Upper lobe of left lung (tissue), 6 donors: ENCODE results near the gene NPHP4. TPM values are rescaled to one million over a fixed set of nuclear protein-coding genes. Genes with fewer than 3 reads are reported as not detected.

Experiments
- ATAC-seq, 2 donors: fragments of 200-7000 bp; cut with Tn5 transposase; one replicate each; pipeline ENCODE4 v1.9.1; 2022; ENCODE audit warnings: mild to moderate bottlenecking in 2 of 2, moderate library complexity in 2 of 2; ENCODE audit not compliant: low FRiP score in 2 of 2
- DNase-seq, 2 donors: peaks; one replicate each; pipeline ENCODE4 v3.0.0-alpha.2; 2019 to 2020
- H3K27ac ChIP-seq, 4 donors: fragments of 200-600 bp; sonication (generic); one replicate each; pipeline ENCODE4 v1.5.1; 2016 to 2019
- H3K27me3 ChIP-seq, 4 donors: fragments of 200-600 bp; sonication (generic); one replicate each; pipeline ENCODE4 v1.5.1; 2017 to 2019
- H3K36me3 ChIP-seq, 4 donors: fragments of 200-600 bp; sonication (generic); one replicate each; pipeline ENCODE4 v1.5.1; 2016 to 2019
- H3K4me1 ChIP-seq, 4 donors: fragments of 200-600 bp; sonication (generic); one replicate each; pipeline ENCODE4 v1.5.1; 2018 to 2019
- H3K4me3 ChIP-seq, 4 donors: fragments of 200-600 bp; sonication (generic); one replicate each; pipeline ENCODE4 v1.5.1; 2017 to 2019; ENCODE audit warnings: mild to moderate bottlenecking in 2 of 4, moderate library complexity in 1 of 4
- H3K9me3 ChIP-seq, 4 donors: fragments of 200-600 bp; sonication (generic); one replicate each; pipeline ENCODE4 v1.5.1; 2018 to 2019
- EP300 ChIP-seq, 4 donors: sonication (generic); formaldehyde crosslinking; IDR thresholded peaks; one replicate each; pipeline ENCODE4 v1.5.1; 2017; ENCODE audit warnings: antibody characterized with exemption in 4 of 4, control low read depth in 2 of 4
- POLR2A ChIP-seq, 4 donors: fragments of 450-650 bp; IDR thresholded peaks; one replicate each; pipeline ENCODE4 v1.5.1; 2016 to 2017; ENCODE audit warnings: antibody characterized with exemption in 4 of 4, mild to moderate bottlenecking in 2 of 4
- POLR2AphosphoS5 ChIP-seq, 2 donors: sonication (generic); formaldehyde crosslinking; IDR thresholded peaks; one replicate each; pipeline ENCODE4 v1.5.1; 2017; ENCODE audit warnings: antibody characterized with exemption in 2 of 2
- WGBS, 2 donors: methylation state at CpG; one replicate each; pipeline ENCODE4 v1.1.5; 2017 to 2018; 5-methylcytosine and 5-hydroxymethylcytosine counted together
- total RNA-seq, 6 donors: library from RNA; depleted of rRNA in 4 of 6; stranded (reverse); fragments of >200 nt in 4 of 6; gene quantifications; one replicate each; pipeline versions ENCODE4 v1.1.0 to v1.2.1, GENCODE V29; 2016 to 2021
- TF ChIP-seq, protein P1 (sequence below), 6 experiments: fragments of 450-650 bp in 4 of 6; fragments of 200-600 bp in 2 of 6; sonication (generic) in 2 of 6; IDR thresholded peaks; one replicate each; pipeline ENCODE4 v1.5.1; 2016 to 2019; ENCODE audit warnings: antibody characterized with exemption in 6 of 6
- donor health status: DM: no; HTN: no; CAD: no; lungs with moderate emphysema.
- donor health status: DM: no; HTN: yes; CAD: no; lungs with severe emphysema.

NPHP4 gene
- total RNA-seq, 6 donors from 2014 or later: 13.5 to 45.1 (median 19.9) TPM

DNA sequence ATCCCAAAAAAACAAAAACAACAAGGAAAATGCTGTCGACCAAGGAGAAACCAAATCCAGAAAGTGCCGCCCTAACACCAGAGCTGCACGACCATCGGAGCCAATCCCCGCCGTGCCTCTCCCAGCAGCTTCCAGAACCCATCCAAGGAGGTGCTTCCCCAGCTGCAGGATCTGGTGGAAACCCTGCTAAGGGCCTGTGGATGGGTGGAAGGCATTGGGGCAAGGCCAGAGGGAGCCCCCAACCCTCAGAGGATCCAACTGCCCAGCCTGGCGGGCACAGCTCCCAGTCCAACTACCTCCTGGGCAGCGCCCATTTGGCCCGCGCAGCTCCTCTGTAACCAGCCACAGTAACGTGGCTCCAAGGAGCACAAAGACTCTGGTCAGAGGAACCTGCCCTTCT, 81.6 kb downstream of the NPHP4 start:
- 93 to 94% methylated on average over 10 to 11 of the region's 11 CpGs for WGBS, 2 donors

DNA sequence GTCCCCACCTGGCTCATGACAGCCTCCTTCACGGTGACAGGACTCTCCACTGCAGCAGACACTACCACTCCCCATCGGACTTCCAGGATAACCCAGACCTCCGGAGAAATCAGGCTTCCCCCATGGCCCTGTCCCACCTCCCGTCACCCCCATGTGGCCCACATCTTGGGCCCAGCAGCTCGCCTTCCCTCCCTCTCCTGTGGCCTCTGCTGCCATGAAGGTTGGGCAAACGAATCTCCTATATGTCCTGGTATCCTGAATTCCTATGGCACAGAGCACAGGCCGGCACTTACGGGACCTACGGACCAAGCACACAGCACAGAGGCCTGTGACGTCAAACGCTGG, 82.0 kb downstream of the NPHP4 start:
- DNase-seq (no peak), ATAC-seq (no peak)
- no peak overlapping the region for H3K4me3 ChIP-seq
- no peak overlapping the region for H3K27ac ChIP-seq
- 94 to 98% methylated on average over 10 to 11 of the region's 11 CpGs for WGBS, 2 donors
- no peaks in the 10 kb centered on the region for H3K27me3 ChIP-seq
- H3K4me1 ChIP-seq: no peaks in the 10 kb centered on the region
- peaks cover 0 to 25% (median 14%) of the 10 kb centered on the region in 4 donors for H3K36me3 ChIP-seq
- TF ChIP-seq EP300 (IDR thresholded peaks at IDR 0.05) (no peak), POLR2A (IDR thresholded peaks at IDR 0.05) (no peak), POLR2AphosphoS5 (IDR thresholded peaks at IDR 0.05) (no peak)
- TF ChIP-seq, protein P1, sequence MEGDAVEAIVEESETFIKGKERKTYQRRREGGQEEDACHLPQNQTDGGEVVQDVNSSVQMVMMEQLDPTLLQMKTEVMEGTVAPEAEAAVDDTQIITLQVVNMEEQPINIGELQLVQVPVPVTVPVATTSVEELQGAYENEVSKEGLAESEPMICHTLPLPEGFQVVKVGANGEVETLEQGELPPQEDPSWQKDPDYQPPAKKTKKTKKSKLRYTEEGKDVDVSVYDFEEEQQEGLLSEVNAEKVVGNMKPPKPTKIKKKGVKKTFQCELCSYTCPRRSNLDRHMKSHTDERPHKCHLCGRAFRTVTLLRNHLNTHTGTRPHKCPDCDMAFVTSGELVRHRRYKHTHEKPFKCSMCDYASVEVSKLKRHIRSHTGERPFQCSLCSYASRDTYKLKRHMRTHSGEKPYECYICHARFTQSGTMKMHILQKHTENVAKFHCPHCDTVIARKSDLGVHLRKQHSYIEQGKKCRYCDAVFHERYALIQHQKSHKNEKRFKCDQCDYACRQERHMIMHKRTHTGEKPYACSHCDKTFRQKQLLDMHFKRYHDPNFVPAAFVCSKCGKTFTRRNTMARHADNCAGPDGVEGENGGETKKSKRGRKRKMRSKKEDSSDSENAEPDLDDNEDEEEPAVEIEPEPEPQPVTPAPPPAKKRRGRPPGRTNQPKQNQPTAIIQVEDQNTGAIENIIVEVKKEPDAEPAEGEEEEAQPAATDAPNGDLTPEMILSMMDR (IDR thresholded peaks at IDR 0.05): no peak
- no peaks in the 10 kb centered on the region for H3K9me3 ChIP-seq

More for the DNA sequence above, 81.6 kb downstream of the NPHP4 start:
- DNase-seq (no peak), ATAC-seq (no peak)
- no peaks in the 10 kb centered on the region for H3K27me3 ChIP-seq
- H3K4me1 ChIP-seq: no peaks in the 10 kb centered on the region
- H3K36me3 ChIP-seq: peaks cover 0 to 22% (median 10%) of the 10 kb centered on the region in 4 donors
- TF ChIP-seq POLR2A (IDR thresholded peaks at IDR 0.05) (no peak), POLR2AphosphoS5 (IDR thresholded peaks at IDR 0.05) (no peak), EP300 (IDR thresholded peaks at IDR 0.05) (no peak)
- TF ChIP-seq, protein P1 (IDR thresholded peaks at IDR 0.05): no peak
- no peaks in the 10 kb centered on the region for H3K9me3 ChIP-seq
- no peak overlapping the region for H3K4me3 ChIP-seq
- no peak overlapping the region for H3K27ac ChIP-seq

DNA sequence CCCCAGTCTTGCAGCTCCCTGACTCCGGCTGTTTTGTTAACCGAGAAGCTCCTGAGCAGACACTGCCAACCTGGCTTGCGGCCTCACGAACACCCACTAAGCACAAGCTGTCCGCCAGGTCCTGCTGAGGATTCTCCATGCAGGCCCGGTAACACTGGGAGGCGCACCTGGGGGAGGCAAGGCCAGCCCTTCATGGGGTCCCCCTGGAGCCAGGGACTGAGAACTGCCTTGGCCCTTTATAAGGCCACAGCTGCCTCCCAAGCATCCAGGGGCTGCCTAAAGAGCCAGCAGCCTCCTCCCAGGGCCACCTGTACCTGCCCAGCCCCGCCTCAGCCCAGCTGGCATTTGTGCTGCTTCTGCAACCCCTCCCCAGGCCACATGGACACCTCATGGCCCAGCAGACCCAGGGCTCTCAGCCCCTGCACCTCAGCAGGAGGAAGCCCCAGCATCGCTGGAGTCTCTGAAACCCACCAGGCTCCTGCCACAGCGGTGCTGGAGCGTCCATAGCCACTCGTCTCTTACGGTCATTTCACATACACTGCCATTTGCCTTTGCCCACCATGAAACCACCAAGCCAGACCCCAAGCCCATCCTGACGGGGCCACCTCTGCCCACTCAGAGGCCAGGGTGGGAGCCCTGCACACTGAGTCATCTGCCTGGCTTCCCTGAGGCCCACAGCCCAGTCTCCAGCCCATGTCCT, 82.5 kb downstream of the NPHP4 start:
- DNase-seq: peak in 1 of 2 donors; percentile 50
- Histone ChIP-seq H3K4me3 (no peak overlapping the region), H3K4me1 (no peaks in the 10 kb centered on the region), H3K36me3 (peaks cover 0 to 30% (median 17%) of the 10 kb centered on the region in 4 donors), H3K27me3 (no peaks in the 10 kb centered on the region), H3K27ac (no peak overlapping the region), H3K9me3 (no peaks in the 10 kb centered on the region)
- WGBS, 2 donors: 95 to 97% methylated on average over 11 to 14 of the region's 14 CpGs
- no peak for ATAC-seq
- TF ChIP-seq POLR2AphosphoS5 (IDR thresholded peaks at IDR 0.05): no peak
- TF ChIP-seq EP300 (IDR thresholded peaks at IDR 0.05): no peak
- TF ChIP-seq, protein P1 (IDR thresholded peaks at IDR 0.05): no peak
- TF ChIP-seq POLR2A (IDR thresholded peaks at IDR 0.05): no peak

DNA sequence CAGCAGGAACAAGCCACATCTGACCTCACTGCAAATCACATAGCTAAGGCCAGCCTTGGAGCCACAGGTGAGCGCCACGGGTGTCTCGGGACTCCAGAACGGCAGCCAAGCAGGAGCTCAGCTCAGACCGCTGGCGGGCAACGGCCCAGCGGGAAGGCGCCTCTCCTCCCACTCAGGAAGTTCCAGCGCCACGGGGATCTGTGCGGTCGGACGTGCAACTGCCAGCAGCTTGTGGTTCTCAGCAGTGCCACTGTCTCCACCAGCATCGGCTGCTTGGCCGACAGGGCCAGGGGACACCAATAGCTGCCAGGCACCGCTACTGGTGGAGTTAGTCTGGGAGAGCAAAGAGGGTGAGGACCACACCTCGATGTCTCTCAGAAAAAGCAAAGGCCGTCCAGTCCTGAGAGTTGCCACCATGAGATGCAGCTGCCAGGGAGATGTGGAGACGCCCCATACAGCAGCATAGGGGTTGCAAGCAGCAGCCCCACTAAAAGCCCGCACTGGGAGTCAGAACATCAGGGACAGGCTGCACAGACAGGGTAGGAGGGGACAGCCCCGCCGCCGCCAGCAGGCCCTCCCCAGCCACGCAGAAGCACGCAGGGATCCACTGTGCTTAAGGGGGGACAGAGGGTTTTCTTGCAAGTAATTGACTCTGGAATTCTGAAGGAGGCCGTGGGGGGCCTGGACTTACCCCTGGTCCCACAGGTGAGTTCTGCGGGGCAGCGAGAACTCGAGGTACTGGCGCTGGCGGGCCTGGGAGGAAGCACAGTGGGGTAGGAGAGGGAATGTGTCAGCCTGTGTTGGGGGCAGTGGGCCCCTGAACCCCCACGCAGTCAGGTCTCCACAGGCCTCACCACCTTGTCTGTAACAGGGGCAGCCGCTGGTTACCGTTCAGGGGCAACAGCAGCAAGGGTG, 83.5 kb downstream of the NPHP4 start:
- no peaks in the 10 kb centered on the region for H3K4me1 ChIP-seq
- DNase-seq: peak in 1 of 2 donors; percentile 75
- no peak overlapping the region for H3K4me3 ChIP-seq
- H3K27me3 ChIP-seq: no peaks in the 10 kb centered on the region
- ATAC-seq: no peak
- no peaks in the 10 kb centered on the region for H3K9me3 ChIP-seq
- no peak for TF ChIP-seq POLR2AphosphoS5 (IDR thresholded peaks at IDR 0.05)
- H3K36me3 ChIP-seq: peaks cover 0 to 38% (median 23%) of the 10 kb centered on the region in 4 donors
- 96 to 98% methylated on average over 17 to 34 of the region's 35 CpGs for WGBS, 2 donors
- no peak overlapping the region for H3K27ac ChIP-seq

DNA sequence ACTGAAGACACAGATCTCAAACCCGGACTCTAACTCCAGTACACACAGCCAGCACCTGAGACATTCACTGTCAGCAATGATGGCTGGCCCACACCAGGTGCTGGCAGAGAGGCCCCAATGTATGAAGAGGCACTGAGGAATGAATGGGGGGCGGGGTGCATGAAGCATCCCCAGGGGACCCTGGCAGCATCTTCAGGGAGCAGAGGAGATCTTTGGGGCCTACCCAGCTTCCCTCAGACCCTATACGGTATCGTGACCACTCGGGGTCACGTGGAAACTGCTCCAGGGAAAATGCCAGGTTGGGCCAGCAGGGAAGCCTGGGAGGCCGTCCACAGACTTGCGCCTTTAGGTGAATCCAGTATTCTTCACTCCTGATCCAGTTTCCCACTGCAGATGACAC, 84.3 kb downstream of the NPHP4 start:
- Histone ChIP-seq H3K9me3 (no peaks in the 10 kb centered on the region), H3K36me3 (peaks cover 0 to 43% (median 27%) of the 10 kb centered on the region in 4 donors), H3K27ac (no peak overlapping the region), H3K27me3 (no peaks in the 10 kb centered on the region), H3K4me3 (no peak overlapping the region), H3K4me1 (no peaks in the 10 kb centered on the region)
- TF ChIP-seq POLR2AphosphoS5 (IDR thresholded peaks at IDR 0.05): no peak
- no peak for TF ChIP-seq POLR2A (IDR thresholded peaks at IDR 0.05)
- TF ChIP-seq, protein P1 (IDR thresholded peaks at IDR 0.05): no peak
- no peak for TF ChIP-seq EP300 (IDR thresholded peaks at IDR 0.05)
- ATAC-seq (no peak), DNase-seq (no peak)
- WGBS, 2 donors: 95 to 100% methylated on average over 6 to 8 of the region's 8 CpGs
